Measurements from ENCODE around the gene CLINT1.

DNA sequence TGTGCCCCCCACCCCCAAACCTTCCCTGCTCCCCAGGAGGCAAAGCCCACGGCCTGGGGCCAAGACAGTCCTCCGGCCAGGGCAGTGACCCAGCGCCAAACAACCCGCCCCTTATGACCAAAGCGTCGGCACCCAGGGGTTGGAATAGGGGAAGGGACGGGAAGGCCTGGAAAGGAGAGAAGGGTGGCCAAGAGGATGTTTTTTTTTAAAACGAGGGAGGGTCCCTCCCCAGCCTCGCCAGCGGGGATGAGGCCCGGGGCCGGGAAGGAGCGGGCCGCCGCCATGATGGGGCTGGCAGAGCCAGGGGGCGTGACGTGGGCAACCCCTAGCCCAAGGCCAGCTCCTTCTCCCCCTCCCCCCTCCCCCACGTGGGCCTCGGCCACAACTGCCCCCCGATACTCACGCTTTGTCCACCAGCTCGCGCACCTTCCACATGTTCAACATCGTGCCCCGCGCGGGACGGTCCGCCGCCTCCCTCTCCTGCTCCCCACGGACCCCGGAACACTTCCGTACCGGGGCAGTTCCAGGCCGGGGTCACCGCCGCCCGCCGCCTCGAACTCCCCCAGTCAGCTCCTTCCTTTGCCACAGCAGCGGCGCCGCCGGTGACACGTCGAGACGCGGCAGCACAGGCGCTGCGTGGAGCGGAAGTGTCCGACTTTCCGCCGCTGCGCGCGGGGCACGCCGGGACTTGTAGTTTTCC lies at the start of gene CLINT1:
- peak; percentile 46 to 88 (median 73) for TF ChIP-seq POLR2AphosphoS5 (IDR thresholded peaks at IDR 0.05)
- TF ChIP-seq, protein P1, sequence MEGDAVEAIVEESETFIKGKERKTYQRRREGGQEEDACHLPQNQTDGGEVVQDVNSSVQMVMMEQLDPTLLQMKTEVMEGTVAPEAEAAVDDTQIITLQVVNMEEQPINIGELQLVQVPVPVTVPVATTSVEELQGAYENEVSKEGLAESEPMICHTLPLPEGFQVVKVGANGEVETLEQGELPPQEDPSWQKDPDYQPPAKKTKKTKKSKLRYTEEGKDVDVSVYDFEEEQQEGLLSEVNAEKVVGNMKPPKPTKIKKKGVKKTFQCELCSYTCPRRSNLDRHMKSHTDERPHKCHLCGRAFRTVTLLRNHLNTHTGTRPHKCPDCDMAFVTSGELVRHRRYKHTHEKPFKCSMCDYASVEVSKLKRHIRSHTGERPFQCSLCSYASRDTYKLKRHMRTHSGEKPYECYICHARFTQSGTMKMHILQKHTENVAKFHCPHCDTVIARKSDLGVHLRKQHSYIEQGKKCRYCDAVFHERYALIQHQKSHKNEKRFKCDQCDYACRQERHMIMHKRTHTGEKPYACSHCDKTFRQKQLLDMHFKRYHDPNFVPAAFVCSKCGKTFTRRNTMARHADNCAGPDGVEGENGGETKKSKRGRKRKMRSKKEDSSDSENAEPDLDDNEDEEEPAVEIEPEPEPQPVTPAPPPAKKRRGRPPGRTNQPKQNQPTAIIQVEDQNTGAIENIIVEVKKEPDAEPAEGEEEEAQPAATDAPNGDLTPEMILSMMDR (IDR thresholded peaks at IDR 0.05): no peak

Measured in breast epithelium (tissue), 3 donors.